ENCODE data around the gene CHN2. TPM values are rescaled to one million over a fixed set of nuclear protein-coding genes. Genes with fewer than 3 reads are reported as not detected.

CHN2 gene
- total RNA-seq, 1 experiment from 2014 or later, result 7.7 TPM

GRCh38 chr7:29285861-29286260, 91.3 kb downstream of the CHN2 start:
- Histone ChIP-seq H3K4me2 (ENCODE audit: low read length) (peak overlapping the region; percentile 65), H3K79me2 (ENCODE audit: low read length) (no peaks in the 10 kb centered on the region), H2AFZ (ENCODE audit: low read length) (no peak overlapping the region), H3K4me3 (ENCODE audit: low read length) (no peak overlapping the region), H3F3A (ENCODE audit: low read length, unreplicated experiment) (peaks cover 5% of the 10 kb centered on the region), H3K9me3 (ENCODE audit: low read length) (no peaks in the 10 kb centered on the region), H3K9ac (ENCODE audit: low read length) (peak overlapping the region; percentile 23), H4K20me1 (ENCODE audit: low read length) (no peaks in the 10 kb centered on the region), H3K4me1 (ENCODE audit: insufficient read depth, low read length) (peaks cover 45% of the 10 kb centered on the region), H3K27ac (ENCODE audit: low read length) (peak overlapping the region; percentile 89), H3K9me2 (replicated peaks; ENCODE audit: low read length) (no peaks in the 10 kb centered on the region), H3K27me3 (ENCODE audit: low read length) (no peaks in the 10 kb centered on the region), H3K36me3 (ENCODE audit: low read depth, low read length) (no peaks in the 10 kb centered on the region)
- BruUV-seq (replicated peaks), result no TSS peak
- CTCF ChIA-PET, result no interaction called here
- TF ChIP-seq EZH2 (IDR thresholded peaks at IDR 0.05; ENCODE audit: low read length, unreplicated experiment), result no peak
- no peak for TF ChIP-seq EZH2phosphoT487 (IDR thresholded peaks at IDR 0.05; ENCODE audit: borderline replicate concordance, low read length)
- TF ChIP-seq, protein P1, sequence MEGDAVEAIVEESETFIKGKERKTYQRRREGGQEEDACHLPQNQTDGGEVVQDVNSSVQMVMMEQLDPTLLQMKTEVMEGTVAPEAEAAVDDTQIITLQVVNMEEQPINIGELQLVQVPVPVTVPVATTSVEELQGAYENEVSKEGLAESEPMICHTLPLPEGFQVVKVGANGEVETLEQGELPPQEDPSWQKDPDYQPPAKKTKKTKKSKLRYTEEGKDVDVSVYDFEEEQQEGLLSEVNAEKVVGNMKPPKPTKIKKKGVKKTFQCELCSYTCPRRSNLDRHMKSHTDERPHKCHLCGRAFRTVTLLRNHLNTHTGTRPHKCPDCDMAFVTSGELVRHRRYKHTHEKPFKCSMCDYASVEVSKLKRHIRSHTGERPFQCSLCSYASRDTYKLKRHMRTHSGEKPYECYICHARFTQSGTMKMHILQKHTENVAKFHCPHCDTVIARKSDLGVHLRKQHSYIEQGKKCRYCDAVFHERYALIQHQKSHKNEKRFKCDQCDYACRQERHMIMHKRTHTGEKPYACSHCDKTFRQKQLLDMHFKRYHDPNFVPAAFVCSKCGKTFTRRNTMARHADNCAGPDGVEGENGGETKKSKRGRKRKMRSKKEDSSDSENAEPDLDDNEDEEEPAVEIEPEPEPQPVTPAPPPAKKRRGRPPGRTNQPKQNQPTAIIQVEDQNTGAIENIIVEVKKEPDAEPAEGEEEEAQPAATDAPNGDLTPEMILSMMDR (conservative IDR thresholded peaks at IDR 0.05; ENCODE audit: low read depth, low read length), result no peak
- POLR2A ChIA-PET (ENCODE audit: unreplicated experiment), result no interaction called here
- DNase-seq, result peak; percentile 60
- intact Hi-C loops (cut with micrococcal nuclease), result loop anchor here (1.0 to 5.0 kb wide), 6 partner anchors 14 to 173 kb away; no protein-coding TSS in a partner anchor
- ATAC-seq, result peak; percentile 5; the same call in 1 of the 2 replicates

GRCh38 chr7:29287366-29287765, 92.8 kb downstream of the CHN2 start:
- POLR2A ChIA-PET (ENCODE audit: unreplicated experiment), result no interaction called here

More at GRCh38 chr7:29287366-29287765, 92.8 kb downstream of the CHN2 start:
- DNase-seq, result peak; percentile 90
- Histone ChIP-seq H2AFZ (ENCODE audit: low read length) (no peak overlapping the region), H3K4me2 (ENCODE audit: low read length) (peak overlapping the region; percentile 54), H3K79me2 (ENCODE audit: low read length) (no peaks in the 10 kb centered on the region), H3K27ac (ENCODE audit: low read length) (peak overlapping the region; percentile 89), H3F3A (ENCODE audit: low read length, unreplicated experiment) (peaks cover 5% of the 10 kb centered on the region), H3K4me1 (ENCODE audit: insufficient read depth, low read length) (peaks cover 45% of the 10 kb centered on the region), H4K20me1 (ENCODE audit: low read length) (no peaks in the 10 kb centered on the region), H3K27me3 (ENCODE audit: low read length) (no peaks in the 10 kb centered on the region), H3K4me3 (ENCODE audit: low read length) (no peak overlapping the region), H3K9ac (ENCODE audit: low read length) (peak overlapping the region; percentile 23; the same call in 1 of the 2 replicates), H3K9me3 (ENCODE audit: low read length) (no peaks in the 10 kb centered on the region), H3K9me2 (replicated peaks; ENCODE audit: low read length) (no peaks in the 10 kb centered on the region), H3K36me3 (ENCODE audit: low read depth, low read length) (no peaks in the 10 kb centered on the region)
- CTCF ChIA-PET, result no interaction called here
- intact Hi-C loops (cut with micrococcal nuclease), result loop anchor here (5.0 kb wide), 1 partner anchor 55 kb away; no protein-coding TSS in a partner anchor
- TF ChIP-seq, protein P1 (conservative IDR thresholded peaks at IDR 0.05; ENCODE audit: low read depth, low read length), result no peak
- TF ChIP-seq EZH2phosphoT487 (IDR thresholded peaks at IDR 0.05; ENCODE audit: borderline replicate concordance, low read length) (no peak), EZH2 (IDR thresholded peaks at IDR 0.05; ENCODE audit: low read length, unreplicated experiment) (no peak)
- BruUV-seq (replicated peaks), result no TSS peak
- ATAC-seq, result peak; percentile 67
